Esophagus mucosa (tissue), 1 donor: ENCODE data around the gene UBLCP1. TPM values are rescaled to one million over a fixed set of nuclear protein-coding genes. Genes with fewer than 3 reads are reported as not detected.

ENCODE experiments used
- ATAC-seq: fragments of 200-7000 bp; cut with Tn5 transposase; one replicate; pipeline ENCODE4 v1.9.1; 2020
- total RNA-seq: library from RNA; stranded (reverse); gene quantifications from one replicate; pipeline ENCODE4 v1.2.4, GENCODE V29; 2023
- donor health status: DM: yes; HTN: yes; CAD: no.

Gene UBLCP1
- total RNA-seq, 1 donor from 2014 or later = 24.0 TPM

DNA sequence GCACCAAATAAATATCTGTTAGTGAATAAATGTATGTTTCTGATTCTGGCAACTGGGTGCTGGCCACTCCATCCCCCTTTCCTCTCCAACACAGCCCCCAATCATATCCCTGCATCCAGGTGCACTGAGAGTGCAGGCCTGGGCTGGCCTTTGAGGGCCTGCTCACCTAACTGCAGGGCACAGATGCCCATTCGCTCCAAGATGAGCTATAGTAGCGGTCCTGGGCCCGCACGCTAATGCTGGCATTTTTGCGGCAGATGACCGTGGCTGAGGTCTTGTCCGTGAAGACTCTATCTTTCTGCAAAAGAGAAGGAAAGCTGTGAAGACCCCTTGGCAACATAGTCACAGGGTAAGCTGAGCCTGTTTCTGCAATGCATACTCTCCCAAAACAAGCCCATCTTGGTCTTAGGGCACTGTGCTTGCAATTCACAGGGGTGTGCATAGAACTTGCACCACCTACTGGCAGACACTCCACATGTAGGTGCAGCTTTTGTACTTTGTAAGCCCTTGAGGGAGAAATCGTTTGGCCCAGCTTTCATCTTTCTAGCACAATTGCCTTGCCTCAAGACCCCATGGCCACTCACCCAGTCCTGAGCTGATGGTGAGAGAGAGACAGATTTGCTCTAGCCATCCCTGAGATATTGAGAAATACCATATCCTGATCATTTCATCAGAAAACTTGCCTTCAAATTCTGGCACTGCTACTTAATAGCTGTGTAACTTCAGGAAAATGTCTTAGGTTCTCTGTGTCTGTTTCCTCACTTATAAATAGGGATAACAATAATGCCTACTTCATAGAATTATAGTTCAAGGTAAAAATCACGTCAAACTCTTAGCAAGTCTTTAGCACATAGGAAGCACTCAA lies 53.7 kb downstream of the UBLCP1 start:
- peak; percentile 74 for ATAC-seq

DNA sequence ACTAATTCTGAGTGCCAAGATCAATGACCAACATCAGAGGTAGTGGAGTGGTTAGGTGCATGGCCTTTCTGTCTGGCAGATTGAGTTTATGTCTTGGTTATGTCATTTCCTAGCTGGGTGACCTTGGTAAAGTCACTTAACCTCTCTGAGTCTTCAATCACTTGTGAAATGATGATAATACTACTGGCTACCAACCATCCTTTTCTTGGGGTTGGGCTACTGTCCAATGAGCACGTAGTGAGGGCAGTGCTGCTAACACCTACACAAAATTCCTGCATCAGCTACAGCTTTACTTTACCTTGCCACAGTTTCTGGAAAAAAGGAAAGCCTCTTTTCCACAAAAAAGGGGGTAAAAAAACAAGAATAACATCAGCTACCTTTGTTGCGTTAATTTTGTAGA lies 54.8 kb downstream of the UBLCP1 start:
- no peak for ATAC-seq

DNA sequence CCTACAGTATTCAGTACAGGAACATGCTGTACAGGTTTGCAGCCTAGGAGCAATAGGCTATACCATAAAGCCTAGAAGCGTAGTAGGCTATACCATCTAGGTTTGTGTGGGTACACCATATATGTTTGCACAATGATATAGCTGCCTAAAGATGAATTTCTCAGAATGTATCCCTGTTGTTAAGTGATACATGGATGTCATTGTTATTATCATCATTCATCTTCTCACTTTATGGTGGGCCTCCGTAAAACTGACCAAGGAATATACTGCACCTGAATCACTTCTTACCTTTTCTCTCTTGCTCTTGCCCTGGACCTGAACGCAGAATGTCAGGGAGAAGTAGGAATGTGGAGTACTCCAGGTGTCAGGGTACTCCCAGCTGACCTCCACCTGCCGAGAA lies 55.4 kb downstream of the UBLCP1 start:
- no peak for ATAC-seq

DNA sequence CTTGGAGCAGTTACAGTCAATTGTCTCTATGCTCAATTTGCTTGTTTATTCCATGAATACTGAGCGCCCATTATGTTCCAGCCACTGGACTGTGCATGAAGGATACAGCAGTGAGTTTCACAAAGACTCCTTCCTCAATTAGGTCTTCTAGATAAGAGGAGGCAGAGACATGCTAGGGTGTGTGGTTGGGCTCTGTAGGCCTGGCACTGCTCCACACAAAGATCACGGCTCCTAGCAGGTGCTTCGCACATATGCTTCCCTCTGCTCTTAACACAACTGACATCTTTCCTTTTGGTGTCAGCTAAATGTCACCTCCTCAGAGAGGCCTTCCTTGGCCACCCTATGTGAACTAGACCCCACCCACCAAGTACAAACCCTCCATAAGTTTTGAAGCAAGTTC lies 56.3 kb downstream of the UBLCP1 start:
- ATAC-seq = no peak

DNA sequence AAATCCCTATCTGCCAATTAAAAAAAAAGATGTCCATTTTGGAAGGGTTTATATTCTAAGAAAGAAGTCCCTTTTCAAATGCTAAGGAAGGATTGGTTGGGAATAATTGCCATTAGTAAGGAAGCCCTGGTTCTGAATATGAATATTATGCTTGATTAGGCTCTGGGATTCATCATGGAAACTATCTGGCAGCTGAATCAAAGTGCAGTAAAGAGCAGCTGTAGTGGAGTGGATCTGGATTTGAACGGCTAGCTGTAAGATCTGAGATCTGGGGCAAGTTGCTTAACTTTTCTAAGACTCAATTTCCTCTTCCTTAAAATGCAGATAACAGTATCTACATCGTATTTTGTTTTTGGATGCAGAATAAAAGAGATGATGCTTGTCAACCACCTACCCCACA lies 56.7 kb downstream of the UBLCP1 start:
- ATAC-seq = no peak

DNA sequence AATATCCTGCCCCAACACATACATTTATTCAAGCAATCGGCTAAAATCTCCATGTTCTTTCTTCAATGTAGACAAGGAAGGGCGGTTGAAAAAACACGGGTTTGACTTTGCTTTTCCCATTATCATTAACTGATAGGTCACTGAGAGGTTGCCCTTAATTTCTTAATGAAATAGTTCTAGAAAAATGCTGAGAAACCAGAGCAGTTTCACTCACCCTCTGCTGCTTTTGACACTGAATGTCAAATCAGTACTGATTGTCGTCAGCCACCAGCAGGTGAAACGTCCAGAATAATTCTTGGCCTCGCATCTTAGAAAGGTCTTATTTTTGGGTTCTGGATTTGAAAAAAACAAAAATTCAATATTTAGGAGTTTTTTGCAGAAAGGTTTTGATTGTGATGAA lies 59.1 kb downstream of the UBLCP1 start:
- ATAC-seq = no peak

DNA sequence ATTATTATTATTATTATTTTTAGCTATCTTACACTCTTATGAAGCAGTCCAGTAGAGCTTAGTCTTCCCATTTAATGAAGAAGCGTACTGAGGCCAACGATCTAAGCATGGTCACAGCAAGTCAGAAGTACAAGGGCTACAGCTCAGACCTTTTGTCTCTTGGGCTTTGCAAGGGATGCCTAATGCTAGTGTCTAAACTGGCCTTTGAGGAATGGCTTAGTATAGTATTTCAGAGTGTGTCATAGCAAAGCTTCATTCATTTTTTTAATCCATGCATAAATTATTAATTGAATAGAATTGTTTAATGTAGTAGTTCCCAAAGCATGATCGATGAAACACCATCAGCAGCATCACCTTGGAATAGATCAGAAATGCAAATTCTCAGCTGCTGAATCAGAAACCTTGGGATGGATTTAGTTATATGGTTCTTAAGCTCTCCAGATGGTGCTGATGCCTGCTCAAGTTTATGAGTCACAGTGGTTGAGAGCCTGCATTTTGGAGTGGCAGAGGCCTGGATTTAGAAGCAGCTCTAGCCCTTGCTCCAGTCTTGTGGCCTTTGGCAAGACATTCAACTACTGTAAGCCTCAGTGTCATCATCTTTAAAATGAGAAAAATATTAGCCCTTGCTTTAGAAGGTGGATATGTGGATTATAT lies 61.1 kb downstream of the UBLCP1 start:
- ATAC-seq = peak; percentile 60

DNA sequence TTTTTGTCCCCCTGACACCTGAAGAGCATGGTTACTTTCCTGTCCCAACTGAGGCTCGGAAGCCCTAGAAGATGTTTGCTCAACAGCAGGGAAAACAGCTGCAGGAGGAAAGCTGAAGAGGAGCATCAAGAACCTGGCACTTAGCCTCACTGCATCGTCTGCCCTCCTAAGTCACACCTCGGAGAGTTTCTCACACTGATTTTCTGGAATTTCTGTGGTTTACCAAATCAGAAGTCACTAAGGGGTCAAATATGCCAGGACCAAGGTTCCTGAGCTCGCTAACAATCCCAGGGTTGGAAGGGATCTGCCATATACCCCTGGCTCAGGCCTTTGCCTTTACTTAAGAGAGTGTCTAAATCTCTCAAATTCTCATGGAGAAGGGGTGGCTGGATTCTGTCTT lies 61.9 kb downstream of the UBLCP1 start:
- no peak for ATAC-seq

DNA sequence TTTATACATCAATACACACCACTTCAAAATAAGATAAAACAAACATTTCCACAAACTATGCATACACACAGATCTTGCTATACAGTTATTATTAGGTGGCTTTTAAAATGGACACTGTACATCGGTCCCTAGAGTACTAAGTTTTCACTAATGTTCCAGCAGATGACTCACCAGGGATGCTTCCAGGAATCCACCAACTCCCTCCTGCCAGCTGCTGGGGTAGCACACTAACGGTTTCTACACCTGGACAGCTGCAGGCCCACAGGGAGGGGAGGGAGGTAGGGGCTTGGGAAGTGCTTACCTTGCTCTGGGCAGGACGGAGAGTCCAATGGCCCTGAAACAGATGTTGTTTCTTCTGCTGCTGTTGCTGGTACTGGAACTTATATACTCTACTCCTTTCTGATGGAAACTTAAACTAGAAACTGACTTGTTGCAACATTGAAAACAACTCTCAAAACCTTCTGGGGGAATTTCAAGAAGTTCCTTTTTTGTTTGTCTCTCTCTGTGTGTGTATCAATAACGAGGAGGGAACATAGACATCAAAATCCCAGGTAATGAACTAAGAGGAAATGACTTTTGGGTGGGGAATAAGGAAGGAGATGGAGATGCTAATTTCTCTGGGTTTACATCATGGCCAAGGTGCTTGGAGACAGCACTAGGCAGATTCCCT lies 67.2 kb downstream of the UBLCP1 start, which contains the start of gene IL12B:
Gene IL12B, minus strand, starts transcription at position 357 of the 670 bp plus-strand sequence. CDS start 3,705 bp downstream, outside the sequence.
- no peak for ATAC-seq

DNA sequence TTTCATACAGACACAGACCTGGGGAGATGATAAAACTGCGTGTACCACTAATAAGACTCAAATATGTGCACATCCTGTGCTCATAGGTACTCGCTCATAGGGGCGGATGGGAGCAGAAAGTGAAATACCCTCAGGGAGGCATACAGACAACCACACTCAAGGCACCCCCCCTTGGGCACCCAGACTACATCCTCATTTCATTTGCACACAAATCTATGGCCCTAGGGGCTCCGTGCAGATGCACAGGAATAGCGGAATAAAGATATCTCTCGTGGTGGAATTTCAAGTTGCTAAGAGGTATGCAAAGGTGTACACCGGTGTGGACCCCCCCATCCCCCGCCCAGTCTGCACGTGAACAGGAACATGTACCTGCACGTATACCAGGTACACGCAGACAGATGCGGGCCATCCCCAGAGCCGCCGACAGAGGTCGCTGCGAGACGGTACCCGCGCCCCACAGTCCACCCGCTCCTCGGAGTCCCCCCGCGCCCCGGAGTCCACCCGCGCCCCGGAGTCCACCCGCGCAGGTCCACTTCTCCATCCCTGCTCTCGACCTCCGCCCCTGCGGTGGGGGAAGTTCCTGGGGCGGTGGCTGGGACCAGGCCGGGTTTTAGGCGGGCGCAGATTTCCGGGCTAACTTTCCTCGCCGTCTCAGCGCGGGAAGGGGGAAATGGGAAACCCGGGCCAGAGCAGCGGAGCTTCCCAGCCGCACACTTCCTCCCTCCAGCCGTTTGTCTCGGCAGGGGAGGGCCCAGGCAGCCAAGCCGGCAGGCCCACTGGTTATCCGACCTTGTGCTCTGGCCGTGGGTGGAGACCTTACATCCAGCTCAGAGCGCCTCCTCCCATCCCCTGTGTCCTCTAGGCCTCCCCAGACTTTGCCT lies 68.2 kb downstream of the UBLCP1 start:
- ATAC-seq = peak; percentile 84

DNA sequence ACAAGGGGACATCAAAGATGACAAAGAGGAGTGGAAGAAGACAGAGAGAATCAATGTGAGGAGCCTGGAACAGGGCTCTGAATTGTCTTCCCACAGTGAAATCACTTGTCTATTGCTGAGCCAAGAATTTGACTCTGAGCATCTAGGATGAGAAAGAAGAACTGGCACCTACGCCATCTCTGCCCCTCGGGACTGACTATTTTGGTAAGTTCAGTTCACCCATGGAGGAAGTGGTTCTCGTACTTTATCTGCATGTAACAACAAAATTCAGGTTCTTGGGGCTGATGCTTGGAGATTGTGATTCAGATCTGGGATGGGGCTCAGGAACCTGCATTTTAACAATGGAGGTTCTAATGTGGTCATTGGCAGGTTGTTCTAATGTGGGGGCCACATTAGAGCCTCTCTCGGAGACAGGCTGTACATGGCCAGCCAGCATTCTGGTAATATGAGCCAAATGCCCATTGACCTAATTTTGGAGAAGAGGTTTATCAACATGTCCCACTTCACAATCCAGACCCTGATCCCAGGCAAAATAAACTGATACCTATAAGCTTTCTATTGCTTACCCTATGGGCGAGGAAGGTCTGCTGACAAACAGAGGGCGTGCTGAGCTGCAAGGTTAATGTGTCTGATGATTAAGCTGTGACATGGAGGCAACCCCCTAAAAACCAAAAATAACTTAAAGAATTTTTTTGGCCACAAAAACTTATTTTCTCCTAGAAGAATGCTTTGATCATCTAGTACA lies 69.9 kb downstream of the UBLCP1 start:
- ATAC-seq = no peak

DNA sequence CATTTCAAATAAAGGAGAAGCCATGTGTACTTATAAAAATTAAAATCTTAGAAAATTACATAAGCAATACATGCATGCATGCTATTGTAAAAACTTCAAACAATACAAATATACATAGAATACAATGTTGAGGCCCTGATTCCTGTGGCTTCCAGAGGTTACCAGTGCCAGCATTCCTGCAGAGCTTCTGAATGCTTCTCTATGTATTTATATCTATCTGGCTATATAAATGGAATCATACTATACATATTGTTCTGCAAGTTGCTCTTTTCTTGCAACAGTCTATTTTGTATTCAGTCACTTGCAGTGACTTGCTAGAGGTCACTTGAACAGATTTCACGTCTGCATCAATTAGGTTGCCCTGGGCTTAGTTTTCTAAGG lies 70.4 kb downstream of the UBLCP1 start:
- no peak for ATAC-seq

Other genes with a start within 250 kb of the UBLCP1 start
- 2.3 TPM for gene EBF1, start 163.4 kb upstream of the UBLCP1 start, total RNA-seq
- 111 TPM for gene RNF145, start 53.7 kb upstream of the UBLCP1 start, total RNA-seq
- 0.08 TPM for gene IL12B, start 67.2 kb downstream of the UBLCP1 start, total RNA-seq